ENCODE data around the gene PAX5. TPM values are rescaled to one million over a fixed set of nuclear protein-coding genes. Genes with fewer than 3 reads are reported as not detected.
"Not testable (repeated sequence)": the region's sequence is repeated elsewhere in the genome, so short reads cannot be mapped to it uniquely, and the experiment has no call there.

Gene PAX5
- polyA plus RNA-seq (2011; rRNA removed) (not detected in 2 replicates), polyA minus RNA-seq (2011; rRNA and poly(A)+ RNA removed) (not detected in 2 replicates)

GRCh38 chr9:37033682-37034304, at the start of gene PAX5:
Gene PAX5, minus strand, starts transcription at chr9:37034268. Its CDS starts 237 bp downstream, at chr9:37034031.
- no peaks in the 10 kb centered on the region for H3K36me3 ChIP-seq (ENCODE audit: control insufficient read depth, insufficient read depth, low read length)
- POLR2A ChIA-PET, result no interaction called here
- DNase-seq (ENCODE audit: low read depth), result no peak
- H3K27me3 ChIP-seq (ENCODE audit: control insufficient read depth, insufficient read depth, low read length), result peaks cover 80% of the 10 kb centered on the region
- CTCF ChIA-PET, result no interaction called here
- no peak within 1 kb of the TSS for H3K4me3 ChIP-seq (ENCODE audit: low read depth, low read length)
- no peak for TF ChIP-seq CTCF (IDR thresholded peaks at IDR 0.05; ENCODE audit: insufficient read depth, low read depth, low read length)

- Histone ChIP-seq H3K27me3 (ENCODE audit: control insufficient read depth, insufficient read depth, low read length) (no peaks in the 10 kb centered on the region), H3K4me3 (ENCODE audit: low read depth, low read length) (no peak overlapping the region), H3K36me3 (ENCODE audit: control insufficient read depth, insufficient read depth, low read length) (no peaks in the 10 kb centered on the region; the same call in 1 of the 2 replicates)
- DNase-seq (ENCODE audit: low read depth), result no peak
- ChIA-PET POLR2A (no interaction called here), CTCF (no interaction called here)
- TF ChIP-seq CTCF (IDR thresholded peaks at IDR 0.05; ENCODE audit: insufficient read depth, low read depth, low read length), result no peak
These were observed 49.6 kb upstream of the PAX5 start for GRCh38 chr9:37083654-37084053.

GRCh38 chr9:37082214-37082765, 48.2 kb upstream of the PAX5 start:
- Histone ChIP-seq H3K4me3 (ENCODE audit: low read depth, low read length) (no peak overlapping the region), H3K36me3 (ENCODE audit: control insufficient read depth, insufficient read depth, low read length) (no peaks in the 10 kb centered on the region), H3K27me3 (ENCODE audit: control insufficient read depth, insufficient read depth, low read length) (no peaks in the 10 kb centered on the region)
- no peak for TF ChIP-seq CTCF (IDR thresholded peaks at IDR 0.05; ENCODE audit: insufficient read depth, low read depth, low read length)
- DNase-seq (ENCODE audit: low read depth), result no peak
- ChIA-PET CTCF (no interaction called here), POLR2A (no interaction called here)

GRCh38 chr9:37081507-37081906, 47.4 kb upstream of the PAX5 start:
- CTCF ChIA-PET; DNase-seq (ENCODE audit: low read depth); H3K36me3 ChIP-seq (ENCODE audit: control insufficient read depth, insufficient read depth, low read length); H3K4me3 ChIP-seq (ENCODE audit: low read depth, low read length); H3K27me3 ChIP-seq (ENCODE audit: control insufficient read depth, insufficient read depth, low read length); POLR2A ChIA-PET: not testable (repeated sequence)

DNA sequence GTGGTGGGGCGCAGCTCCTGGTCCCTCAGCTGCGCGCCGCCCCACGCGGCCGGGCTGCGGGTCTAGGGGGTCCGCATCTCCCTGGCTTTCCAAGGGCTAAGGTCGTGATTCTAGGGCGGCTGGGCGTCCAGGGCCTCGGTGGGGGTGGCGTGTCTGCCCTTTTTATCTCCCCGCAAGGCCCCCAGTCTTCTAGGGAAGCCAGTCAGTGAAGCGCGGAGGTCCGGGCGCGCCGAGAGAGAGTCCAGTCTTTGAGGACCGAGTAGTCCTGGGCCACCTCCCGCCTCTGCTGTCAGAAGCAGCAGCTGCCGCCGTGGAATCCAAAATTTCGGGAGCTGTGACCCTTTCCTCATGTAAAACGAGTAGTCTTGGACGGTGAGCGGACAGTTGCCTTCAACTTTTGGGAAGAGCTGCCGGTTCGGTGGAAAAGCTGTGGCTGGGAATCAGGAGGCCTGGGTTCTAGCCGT, 46.1 kb upstream of the PAX5 start:
- DNase-seq (ENCODE audit: low read depth); H3K27me3 ChIP-seq (ENCODE audit: control insufficient read depth, insufficient read depth, low read length); POLR2A ChIA-PET; H3K36me3 ChIP-seq (ENCODE audit: control insufficient read depth, insufficient read depth, low read length): not testable (repeated sequence)
- H3K4me3 ChIP-seq (ENCODE audit: low read depth, low read length), result peak overlapping the region; percentile 93
- CTCF ChIA-PET, result interaction anchor here (0.6 kb wide), 1 partner anchor 8 kb away, joined by 3 read pairs; no protein-coding TSS in a partner anchor

GRCh38 chr9:37079370-37080164, 45.5 kb upstream of the PAX5 start:
- H3K4me3 ChIP-seq (ENCODE audit: low read depth, low read length), result peak overlapping the region; percentile 93
- DNase-seq (ENCODE audit: low read depth), result peak; percentile 61
- CTCF ChIA-PET, result interaction anchor here (0.6 to 1.3 kb wide), 3 partner anchors 9 to 17 kb away, joined by 3 to 4 read pairs (median 3); no protein-coding TSS in a partner anchor
- no peaks in the 10 kb centered on the region for H3K36me3 ChIP-seq (ENCODE audit: control insufficient read depth, insufficient read depth, low read length)
- POLR2A ChIA-PET, result interaction anchor here (0.6 to 1.0 kb wide), 2 partner anchors 41 to 500 kb away, joined by 4 to 11 read pairs; partner anchors contain the start of gene ZCCHC7
- peaks cover 3% of the 10 kb centered on the region for H3K27me3 ChIP-seq (ENCODE audit: control insufficient read depth, insufficient read depth, low read length)
- no peak for TF ChIP-seq CTCF (IDR thresholded peaks at IDR 0.05; ENCODE audit: insufficient read depth, low read depth, low read length)

DNA sequence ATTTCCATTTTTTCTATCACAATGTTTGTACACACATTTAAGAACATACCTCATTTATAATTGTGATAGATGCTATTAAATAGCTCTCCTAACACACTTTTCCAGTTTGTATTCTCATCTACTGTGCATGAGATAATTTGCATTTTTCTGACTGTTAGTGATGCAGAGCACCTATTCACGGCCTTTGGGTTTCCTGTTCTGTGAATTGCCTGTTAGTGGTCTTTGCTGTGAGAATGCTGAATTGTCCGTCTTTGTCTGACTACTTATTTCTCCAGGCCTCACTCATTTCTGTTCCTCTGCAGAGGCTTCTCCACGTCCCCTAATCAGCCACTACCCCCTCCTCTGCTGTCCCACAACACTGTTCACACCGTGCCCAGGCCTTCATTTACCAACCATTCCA, 40.7 kb upstream of the PAX5 start:
- DNase-seq (ENCODE audit: low read depth); H3K27me3 ChIP-seq (ENCODE audit: control insufficient read depth, insufficient read depth, low read length); H3K36me3 ChIP-seq (ENCODE audit: control insufficient read depth, insufficient read depth, low read length); POLR2A ChIA-PET; CTCF ChIA-PET; H3K4me3 ChIP-seq (ENCODE audit: low read depth, low read length): not testable (repeated sequence)

Data from BJ (cell line).